ENCODE results near the gene CHFR.
A peak's percentile ranks its signal among the peaks of the same experiment; 100 is the strongest.
"Not testable (repeated sequence)": the region's sequence is repeated elsewhere in the genome, so short reads cannot be mapped to it uniquely, and the experiment has no call there.

CHFR gene

DNA sequence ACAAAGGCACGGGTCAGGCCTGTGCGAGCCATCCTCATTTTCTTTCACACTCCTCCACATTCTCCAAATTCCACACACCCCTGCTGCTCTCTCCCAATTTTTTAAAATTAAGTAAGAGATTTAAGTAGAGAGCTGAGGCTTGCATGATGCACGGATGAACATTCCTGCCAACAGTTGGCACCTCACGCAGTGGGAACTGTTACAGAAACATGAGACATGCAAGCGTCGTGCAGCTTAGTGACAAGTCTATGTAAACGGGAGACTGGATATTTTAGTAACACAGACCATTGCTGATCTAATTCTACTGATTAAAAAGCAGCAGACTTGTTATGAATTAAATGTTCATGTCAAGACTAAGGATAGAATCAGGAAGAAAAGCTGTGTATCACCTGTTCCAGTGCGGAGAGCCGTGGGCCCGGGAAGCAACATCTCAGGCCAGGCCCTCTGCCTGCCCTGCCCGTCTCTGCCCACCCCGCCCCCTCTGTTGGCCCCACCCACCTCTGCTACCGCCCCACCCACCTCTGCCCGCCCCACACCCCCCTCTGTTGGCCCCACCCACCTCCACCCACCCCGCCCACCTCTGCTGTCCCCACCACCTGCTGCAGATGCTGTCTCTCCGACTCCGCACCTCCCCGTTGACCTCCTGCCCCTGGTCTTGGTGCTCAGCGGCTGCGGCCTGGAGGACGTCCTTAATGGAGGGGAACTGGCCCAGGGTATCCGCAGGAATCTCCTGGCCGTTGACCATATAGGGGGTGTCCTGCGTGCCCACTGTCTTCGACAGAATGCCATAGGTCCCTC lies 79.9 kb downstream of the CHFR start:
- DNase-seq, result no peak

DNA sequence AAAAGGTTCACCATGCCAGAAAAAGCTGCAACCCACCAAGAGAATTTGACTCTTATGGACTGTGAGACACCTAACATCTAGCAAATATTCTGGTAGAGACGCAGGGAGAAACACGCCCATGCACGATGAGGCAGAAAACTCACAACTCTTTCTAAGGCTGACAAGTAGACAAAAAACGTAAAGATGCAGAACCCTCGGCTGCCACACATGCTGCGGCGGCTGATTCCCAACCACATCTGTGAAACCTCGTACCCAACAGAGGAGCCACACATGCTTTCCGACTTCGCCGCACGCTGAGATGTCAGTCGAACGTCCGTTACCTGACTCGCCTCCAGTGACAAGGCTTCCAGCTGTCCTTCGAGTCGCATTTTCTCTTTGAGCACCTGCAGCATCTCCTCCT lies 80.5 kb downstream of the CHFR start:
- peak; percentile 29 for DNase-seq

DNA sequence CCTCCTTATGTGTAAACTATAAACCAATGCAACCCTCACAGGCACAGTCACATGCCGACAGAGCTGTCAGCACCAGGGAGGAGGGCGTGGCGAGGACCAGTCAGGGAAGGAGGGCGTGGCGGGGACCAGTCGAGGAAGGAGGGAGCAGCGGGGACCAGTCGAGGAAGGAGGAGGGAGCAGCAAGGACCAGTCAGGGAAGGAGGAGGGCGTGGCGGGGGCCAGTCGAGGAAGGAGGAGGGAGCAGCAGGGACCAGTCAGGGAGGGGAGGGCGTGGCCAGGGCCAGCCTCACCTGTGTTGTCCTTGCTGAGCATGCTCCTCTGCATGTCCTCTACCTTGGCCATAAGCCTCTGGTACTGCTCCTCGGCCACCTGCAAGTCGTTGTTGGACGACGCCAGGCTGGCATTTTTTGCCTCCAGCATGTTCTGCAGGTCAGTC lies 83.0 kb downstream of the CHFR start:
- no peak for DNase-seq

DNA sequence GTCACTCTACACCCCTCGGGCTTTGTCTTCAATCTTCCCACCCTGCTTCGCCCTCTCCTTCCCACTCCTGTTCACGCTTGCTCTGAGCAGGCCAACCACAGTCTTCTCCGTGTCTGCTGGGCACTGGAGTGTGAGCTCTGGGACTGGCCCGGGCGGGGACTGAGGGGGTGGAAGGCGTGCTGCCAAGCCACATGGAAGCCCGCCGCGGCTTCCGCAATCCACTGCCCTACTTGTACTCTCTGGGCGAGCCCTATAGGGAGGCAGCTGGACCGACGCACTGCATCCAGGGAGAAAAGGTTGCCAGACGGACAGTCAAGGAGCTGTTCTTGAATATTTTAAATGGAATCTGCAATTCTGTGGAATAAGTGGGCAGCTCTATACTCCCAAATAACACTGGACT lies 83.5 kb downstream of the CHFR start:
- no peak for DNase-seq

- no peak for DNase-seq
Measured at GRCh38 chr12:132803125-132803524, 84.3 kb downstream of the CHFR start.

- no peak for DNase-seq
Measured at GRCh38 chr12:132801741-132802140, 85.7 kb downstream of the CHFR start.

- no peak for DNase-seq
Measured at GRCh38 chr12:132798836-132799235, 88.6 kb downstream of the CHFR start.

DNA sequence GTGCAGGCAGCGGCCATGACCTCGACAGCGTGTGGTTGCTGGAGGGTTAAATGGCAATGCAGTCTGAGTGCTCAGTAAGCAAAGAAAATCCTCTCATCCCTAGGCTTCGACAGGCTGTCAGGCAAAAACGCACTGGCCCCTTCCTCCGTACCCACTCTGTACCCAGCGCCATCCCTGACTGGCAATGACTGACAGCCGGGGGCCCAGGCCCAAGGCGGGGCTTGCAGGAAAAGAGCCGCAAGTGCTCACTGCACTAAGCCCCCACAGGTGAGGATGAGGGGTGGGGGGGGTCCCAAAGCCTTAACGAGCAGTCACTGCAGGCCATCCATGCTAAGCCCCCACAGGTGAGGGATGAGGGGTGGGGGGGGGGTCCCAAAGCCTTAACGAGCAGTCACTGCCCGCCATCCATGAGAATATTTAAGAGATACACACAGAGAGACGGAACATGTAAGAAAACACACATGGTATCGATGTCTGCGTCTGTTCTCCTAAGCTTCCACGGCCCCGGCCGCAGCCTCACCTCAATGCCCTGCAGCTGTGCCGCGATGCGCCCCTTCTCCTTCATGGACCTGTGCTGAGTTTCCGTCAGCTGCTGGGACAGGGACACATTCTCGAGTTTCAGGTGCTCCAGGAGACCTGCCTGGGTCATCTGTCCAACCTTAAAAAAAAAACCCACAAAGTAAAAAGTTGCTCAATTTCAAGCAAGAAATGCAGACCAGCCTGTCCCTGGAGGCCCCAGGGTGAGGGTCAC lies 89.4 kb downstream of the CHFR start:
- no peak for DNase-seq

DNA sequence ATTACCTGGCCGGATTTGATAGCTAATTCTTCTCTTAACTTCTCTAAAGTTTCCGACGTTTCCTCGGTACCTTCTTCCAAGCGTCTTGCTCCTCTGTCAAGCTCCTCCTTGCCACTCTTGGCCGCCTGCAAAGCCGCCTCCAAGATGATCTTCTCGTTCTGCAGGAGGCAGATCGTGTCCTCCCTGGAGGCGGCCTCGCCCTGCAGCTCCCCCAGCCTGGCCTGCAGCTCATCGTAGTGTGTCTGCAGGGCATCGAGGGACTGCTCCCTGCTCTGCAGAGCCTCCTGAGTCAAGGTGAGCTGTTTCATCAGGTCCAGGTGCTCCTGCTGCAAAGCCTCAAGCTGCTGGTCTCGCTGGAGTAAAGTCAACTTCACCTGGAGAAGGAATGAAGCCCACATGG lies 91.6 kb downstream of the CHFR start:
- DNase-seq, result no peak

DNA sequence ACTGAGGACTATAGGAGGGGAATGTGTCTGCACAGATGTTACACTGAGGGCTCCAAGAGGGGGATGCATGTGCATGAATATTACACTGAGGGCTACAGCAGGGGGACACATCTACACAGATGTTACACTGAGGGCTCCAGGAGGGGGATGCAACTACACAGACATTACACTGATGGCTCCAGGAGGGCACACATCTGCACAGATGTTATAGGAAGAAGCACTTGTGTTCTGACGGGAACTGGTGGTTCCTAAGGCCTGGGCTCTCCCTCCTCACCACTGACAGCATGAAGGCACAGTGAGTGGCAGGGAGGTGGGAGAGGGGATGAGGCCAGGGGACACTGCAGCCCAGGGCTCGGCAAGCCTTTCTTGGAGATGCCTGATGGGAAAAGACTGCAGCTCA lies 95.5 kb downstream of the CHFR start:
- not testable (repeated sequence) for DNase-seq

DNA sequence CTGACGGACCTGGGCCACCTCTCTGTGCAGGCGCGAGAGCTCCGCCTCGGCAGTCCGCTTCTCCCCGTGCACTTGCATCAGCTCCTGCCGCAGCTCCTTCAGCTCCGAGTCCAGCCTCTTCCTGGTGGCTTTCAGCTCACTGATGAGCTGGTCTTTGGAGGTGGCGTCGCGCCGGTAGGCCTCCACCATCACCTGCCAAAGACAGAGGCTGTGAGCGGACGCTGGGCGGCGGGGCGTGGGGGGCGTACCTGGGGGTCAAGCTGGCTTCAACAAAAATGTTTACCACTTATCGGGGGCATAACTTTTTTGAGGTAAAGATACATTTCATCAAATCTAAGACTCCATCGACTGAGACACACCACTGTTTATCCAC lies 98.3 kb downstream of the CHFR start:
- DNase-seq, result no peak

- no peak for DNase-seq
Measured at GRCh38 chr12:132788375-132789098, 98.9 kb downstream of the CHFR start.

GRCh38 chr12:132787877-132788276 lies 99.5 kb downstream of the CHFR start:
- no peak for DNase-seq

- no peak for DNase-seq
Measured at GRCh38 chr12:132786192-132786591, 101.2 kb downstream of the CHFR start.

- DNase-seq, result no peak
Measured at GRCh38 chr12:132784580-132784979, 102.8 kb downstream of the CHFR start.

DNA sequence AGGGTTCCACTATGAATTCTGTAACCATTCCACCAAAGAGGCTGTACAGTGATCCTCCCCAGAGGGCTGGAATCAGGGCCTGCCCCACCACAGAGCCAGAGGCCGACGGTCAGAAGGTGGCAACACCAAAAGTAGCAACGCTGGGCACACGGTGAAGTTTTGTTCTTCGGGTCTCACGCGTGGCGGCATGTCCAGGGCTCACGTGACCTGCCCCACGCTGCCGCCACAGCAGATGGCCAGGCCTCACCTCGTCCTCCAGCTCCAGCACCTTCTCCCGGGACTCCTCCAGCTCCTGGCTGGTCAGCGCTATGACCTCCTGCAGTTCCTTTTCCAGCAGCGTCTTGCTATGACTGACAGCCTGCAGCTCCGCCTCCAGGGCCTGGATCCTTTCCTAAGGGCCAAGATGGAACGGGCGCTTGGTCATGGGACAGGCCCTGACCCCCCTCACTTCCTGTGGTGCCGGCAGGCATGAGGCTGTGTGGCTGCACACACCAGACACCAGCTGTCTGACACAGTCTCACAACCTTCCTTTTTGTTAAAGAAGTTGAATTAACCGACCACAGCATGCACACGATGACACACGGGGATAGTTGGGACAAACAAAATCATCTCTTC lies 103.4 kb downstream of the CHFR start:
- no peak for DNase-seq
